Upper lobe of left lung (tissue), 4 donors: ENCODE measurements around the gene CBR1.

Experiments
- EP300 ChIP-seq, 4 donors: sonication (generic); formaldehyde crosslinking; IDR thresholded peaks; one replicate each; pipeline ENCODE4 v1.5.1; 2017; ENCODE audit warnings: antibody characterized with exemption in 4 of 4, control low read depth in 2 of 4
- POLR2A ChIP-seq, 4 donors: fragments of 450-650 bp; IDR thresholded peaks; one replicate each; pipeline ENCODE4 v1.5.1; 2016 to 2017; ENCODE audit warnings: antibody characterized with exemption in 4 of 4, mild to moderate bottlenecking in 2 of 4
- POLR2AphosphoS5 ChIP-seq, 2 donors: sonication (generic); formaldehyde crosslinking; IDR thresholded peaks; one replicate each; pipeline ENCODE4 v1.5.1; 2017; ENCODE audit warnings: antibody characterized with exemption in 2 of 2
- TF ChIP-seq, protein P1 (sequence below), 6 experiments: fragments of 450-650 bp in 4 of 6; fragments of 200-600 bp in 2 of 6; sonication (generic) in 2 of 6; IDR thresholded peaks; one replicate each; pipeline ENCODE4 v1.5.1; 2016 to 2019; ENCODE audit warnings: antibody characterized with exemption in 6 of 6

DNA sequence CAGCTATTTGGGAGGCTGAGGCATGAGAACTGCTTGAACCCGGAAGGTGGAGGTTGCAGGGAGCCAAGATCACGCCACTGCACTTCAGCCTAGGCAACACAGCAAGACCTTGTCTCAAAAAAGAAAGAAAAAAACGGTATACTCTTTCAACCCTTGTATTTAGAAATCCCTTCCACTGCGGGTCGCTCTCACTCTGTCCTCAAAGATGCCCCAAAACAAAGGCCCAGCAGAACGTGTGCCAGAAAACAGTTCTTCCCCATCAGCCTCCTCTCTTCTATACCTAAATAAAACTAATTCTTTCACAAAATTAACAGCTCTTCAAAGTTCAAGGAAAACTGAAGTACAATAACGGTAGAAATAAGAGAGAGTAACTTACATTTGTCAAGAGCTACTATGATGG, 22.7 kb upstream of the CBR1 start:
- TF ChIP-seq POLR2A (IDR thresholded peaks at IDR 0.05) (no peak), EP300 (IDR thresholded peaks at IDR 0.05) (no peak), POLR2AphosphoS5 (IDR thresholded peaks at IDR 0.05) (no peak)
- TF ChIP-seq, protein P1, sequence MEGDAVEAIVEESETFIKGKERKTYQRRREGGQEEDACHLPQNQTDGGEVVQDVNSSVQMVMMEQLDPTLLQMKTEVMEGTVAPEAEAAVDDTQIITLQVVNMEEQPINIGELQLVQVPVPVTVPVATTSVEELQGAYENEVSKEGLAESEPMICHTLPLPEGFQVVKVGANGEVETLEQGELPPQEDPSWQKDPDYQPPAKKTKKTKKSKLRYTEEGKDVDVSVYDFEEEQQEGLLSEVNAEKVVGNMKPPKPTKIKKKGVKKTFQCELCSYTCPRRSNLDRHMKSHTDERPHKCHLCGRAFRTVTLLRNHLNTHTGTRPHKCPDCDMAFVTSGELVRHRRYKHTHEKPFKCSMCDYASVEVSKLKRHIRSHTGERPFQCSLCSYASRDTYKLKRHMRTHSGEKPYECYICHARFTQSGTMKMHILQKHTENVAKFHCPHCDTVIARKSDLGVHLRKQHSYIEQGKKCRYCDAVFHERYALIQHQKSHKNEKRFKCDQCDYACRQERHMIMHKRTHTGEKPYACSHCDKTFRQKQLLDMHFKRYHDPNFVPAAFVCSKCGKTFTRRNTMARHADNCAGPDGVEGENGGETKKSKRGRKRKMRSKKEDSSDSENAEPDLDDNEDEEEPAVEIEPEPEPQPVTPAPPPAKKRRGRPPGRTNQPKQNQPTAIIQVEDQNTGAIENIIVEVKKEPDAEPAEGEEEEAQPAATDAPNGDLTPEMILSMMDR (IDR thresholded peaks at IDR 0.05) = no peak
